ENCODE measurements around the gene FREY1.

Gene FREY1

DNA sequence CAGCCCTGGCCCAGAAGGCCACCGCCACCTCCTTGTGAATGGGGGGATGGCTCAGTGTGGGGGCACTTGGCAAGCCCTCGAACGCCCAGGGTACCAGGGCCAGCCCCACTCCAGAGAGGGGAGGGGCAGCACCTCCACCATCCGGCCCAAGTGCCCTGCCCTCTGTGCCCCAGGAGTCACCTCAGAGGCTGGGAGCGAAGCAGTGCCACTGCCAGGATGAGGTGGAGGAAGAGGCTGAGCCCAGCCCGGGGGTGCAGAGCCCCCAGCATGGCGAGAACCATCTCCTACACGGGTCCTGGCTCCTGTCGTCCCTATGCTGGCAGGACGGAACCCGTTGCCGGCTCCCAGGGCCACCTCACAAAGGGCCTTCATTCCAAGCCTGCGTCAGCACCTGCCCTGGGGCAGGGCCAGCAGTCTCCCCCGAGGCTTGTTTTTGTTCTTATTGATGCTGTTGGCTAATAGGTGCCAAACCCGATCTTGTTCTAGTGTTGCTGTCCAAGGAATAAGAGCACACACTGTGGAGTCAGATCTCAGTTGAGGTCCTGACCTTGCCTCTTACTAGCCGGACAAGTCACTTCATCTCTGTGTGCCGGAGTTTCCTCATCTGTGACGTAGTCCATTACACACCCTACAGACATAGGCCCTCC lies at the start of gene FREY1:
Gene FREY1, minus strand, starts transcription at position 307 of the 647 bp plus-strand sequence. Its CDS starts 26 bp downstream, at position 281.
- no peak for DNase-seq (ENCODE audit: low read depth in 3 of 3)

DNA sequence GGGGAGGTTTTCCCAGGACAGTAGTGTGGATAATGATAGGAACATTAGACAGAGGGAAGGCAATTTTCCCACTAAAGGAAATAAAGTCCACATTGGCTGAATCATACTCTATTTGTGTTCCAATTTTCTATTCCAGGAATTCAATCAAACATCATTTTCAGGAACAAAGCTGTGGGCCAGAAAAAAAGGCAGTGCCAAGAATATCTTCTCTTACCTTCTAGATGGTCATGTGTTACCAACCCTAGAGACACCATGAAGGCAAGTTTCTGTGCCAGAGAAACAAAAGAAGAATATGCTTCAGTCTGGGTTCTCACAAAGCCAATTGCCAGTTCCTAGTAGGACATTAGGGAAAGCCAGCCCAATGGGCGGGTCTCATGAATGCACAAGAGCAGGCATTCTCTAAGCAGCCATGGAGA lies 42.9 kb upstream of the FREY1 start:
- no peak for DNase-seq (ENCODE audit: low read depth in 3 of 3)

DNA sequence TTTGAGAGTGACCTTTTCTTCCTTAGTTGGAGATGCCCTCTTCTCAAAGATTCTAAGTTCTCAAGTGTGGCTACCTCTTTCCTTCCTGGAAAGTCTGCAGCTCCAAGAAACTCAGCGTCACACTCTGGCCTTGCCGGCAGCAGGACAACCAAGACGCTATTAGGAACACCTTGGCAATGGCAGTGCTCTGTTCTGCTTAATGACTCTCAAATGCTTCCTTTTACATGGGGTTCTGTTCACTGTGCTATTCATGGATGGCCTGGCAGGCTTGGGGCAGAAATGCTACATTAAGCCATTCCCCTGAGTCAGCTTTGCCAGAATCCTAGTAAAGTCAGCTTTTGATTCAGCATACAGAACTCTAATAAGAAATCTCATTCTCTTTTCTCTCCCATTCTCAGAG lies 41.3 kb upstream of the FREY1 start:
- DNase-seq (ENCODE audit: low read depth in 3 of 3) = no peak

GRCh38 chr11:45947885-45948284 lies 40.8 kb upstream of the FREY1 start:
- no peak for DNase-seq (ENCODE audit: low read depth in 3 of 3)

DNA sequence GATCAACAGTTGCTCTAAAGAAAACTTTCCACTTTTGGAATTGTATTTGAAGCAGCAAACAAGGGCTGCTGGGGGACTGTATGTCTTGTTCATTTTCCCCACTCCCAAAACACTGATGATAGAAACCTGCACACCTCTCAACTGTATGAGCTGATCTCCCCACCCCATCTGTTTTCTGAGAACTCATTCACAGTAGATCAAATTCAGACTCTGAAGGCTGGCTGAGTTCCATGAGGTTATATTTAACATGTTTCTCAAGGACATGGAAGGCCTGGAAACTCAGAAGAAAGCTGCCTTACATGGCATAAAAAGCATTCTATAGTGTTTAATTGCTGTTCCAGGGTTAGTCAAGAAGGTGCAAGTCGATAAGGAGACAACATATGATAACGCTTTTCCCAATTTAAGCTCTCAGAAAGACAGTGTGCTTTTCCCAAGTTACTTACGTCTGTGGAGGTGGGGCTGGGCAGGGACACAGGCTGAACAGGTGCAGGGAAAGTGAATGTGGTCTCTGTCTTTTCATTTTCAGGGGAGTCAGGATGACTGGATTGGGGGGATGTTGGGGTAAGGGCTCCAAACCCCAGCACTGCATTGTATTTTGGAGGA lies 38.4 kb upstream of the FREY1 start:
- DNase-seq (ENCODE audit: low read depth in 3 of 3) = no peak

DNA sequence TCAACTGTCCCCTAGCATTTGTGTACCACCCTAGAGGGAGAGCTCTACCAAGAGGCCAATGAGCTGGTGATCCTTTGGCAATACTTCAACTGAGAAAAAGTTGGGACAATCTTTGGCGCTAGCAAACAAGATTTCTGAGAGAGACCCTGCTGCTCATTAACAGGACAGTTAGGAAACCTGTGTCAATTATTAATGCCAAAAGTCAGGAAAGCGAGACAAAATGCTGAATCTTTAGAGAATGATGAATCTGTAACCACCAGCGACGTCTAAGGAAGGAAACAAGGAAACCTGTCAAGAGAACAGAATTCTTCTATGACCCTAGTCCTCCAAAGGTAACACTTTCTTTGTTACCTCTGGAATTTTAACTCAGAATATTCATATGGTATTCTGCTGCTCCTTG lies 35.3 kb upstream of the FREY1 start:
- no peak for DNase-seq (ENCODE audit: low read depth in 3 of 3)

DNA sequence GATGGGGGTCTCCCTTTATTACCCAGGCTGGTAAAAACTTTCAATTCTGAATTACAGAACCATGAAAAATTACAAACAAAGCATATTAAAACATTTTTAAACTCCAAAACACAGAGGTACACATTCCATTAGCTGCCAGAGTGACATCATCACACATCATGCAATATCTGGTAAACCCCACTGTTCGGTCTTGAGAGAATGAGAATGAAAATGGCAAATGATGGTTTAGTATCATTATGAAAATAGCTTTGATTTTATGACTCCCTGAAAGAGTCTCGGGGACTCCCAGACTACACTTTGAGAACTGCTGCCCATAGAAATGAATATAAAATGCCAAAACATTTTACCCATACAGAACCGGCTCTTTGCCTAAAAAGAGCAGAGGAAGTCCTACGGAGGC lies 34.2 kb upstream of the FREY1 start:
- no peak for DNase-seq (ENCODE audit: low read depth in 3 of 3)

DNA sequence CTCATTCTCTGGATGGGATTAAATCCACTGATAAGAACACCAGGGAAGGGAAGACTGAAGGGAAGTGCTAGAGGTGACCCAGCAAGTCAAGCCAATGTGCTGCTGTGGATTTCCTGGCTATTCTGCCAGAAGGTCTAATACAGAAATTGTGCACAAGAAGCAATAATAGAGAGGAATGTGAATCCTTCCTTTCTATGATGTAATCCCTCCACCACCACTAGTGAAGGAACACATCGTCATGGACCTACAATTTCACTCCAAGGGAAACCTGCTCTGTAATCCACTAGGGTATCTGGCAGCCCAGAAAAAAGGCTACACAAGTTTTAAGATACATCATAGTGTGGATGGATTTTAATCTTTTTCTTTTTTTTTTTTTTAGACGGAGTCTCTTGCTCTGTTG lies 32.8 kb upstream of the FREY1 start:
- DNase-seq (ENCODE audit: low read depth in 3 of 3) = no peak

DNA sequence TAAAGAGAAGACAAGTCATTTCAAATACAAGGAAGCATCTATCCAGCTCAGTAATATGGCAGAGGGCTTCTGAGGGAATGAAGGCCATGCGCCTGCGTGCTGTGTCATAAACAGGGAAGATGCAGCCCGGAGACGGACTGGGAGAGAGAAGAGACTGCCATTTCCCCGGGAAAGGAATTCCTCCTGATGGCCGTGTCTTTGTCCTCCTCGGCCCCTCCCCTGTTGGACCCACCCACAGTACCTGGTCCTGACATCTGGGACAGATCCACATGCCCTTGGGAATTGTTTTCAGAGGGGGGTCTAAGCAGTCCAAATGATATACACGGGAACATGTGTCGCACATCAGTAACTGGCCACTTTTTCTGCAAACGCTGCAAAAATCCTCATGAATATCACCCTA lies 30.8 kb upstream of the FREY1 start:
- no peak for DNase-seq (ENCODE audit: low read depth in 3 of 3)

DNA sequence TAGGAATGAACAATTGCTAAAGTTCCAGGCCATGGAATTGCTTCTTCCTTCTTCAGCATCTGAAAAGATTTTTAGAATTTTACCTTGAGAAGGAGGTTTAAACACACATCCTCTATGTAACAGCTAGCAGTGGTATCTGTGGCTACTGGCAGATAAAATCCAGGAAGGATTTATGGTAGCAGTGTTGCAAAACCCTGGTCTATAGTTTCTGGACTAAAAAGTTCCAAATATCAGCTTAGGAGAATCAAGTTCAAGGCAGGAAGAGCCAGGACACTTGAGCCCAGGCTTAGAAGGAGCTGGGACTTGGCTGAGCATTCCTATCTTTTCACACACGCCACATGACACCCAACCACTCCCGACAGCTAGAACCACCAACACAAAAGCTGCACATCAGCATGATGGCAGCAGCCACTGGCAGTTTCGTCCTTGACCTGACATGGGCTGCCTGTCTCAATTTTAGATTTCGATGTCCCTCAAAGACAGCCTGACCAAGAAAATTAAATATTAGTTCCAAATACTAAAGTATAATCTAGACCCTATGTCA lies 29.5 kb upstream of the FREY1 start:
- DNase-seq (ENCODE audit: low read depth in 3 of 3) = no peak

DNA sequence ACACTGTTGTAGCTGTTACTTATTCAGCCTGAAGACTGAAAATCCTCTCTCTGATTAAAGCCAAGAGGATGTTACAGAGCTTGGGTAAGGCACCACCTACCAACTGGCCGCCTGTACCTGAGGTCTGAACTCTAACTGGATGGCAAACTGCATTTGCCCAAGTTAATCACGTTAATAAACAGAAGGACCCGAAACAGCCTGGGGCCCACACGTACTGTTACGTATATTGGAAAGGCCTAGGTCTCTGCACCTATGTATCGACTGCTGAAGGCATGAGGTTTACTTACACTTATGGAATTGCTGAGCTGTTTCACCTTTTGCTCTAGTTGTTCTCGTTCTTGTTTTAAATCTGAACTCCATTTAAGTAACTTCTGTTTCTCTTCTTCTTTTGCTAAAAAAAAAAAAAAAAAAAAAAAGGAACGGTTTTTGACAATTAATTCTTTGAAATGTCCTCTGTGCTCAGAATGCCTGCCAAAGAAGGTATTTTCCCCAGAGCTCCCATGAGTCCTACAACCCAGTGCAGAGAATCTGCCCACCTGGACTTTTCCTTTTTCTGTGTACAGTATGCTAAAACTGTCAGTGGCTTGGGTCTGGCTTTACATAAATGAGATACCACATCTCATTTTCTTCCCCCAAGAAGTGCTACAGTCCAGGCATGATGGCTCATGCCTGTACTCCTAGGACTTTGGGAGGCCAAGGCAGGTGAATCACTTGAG lies 28.4 kb upstream of the FREY1 start:
- no peak for DNase-seq (ENCODE audit: low read depth in 3 of 3)

DNA sequence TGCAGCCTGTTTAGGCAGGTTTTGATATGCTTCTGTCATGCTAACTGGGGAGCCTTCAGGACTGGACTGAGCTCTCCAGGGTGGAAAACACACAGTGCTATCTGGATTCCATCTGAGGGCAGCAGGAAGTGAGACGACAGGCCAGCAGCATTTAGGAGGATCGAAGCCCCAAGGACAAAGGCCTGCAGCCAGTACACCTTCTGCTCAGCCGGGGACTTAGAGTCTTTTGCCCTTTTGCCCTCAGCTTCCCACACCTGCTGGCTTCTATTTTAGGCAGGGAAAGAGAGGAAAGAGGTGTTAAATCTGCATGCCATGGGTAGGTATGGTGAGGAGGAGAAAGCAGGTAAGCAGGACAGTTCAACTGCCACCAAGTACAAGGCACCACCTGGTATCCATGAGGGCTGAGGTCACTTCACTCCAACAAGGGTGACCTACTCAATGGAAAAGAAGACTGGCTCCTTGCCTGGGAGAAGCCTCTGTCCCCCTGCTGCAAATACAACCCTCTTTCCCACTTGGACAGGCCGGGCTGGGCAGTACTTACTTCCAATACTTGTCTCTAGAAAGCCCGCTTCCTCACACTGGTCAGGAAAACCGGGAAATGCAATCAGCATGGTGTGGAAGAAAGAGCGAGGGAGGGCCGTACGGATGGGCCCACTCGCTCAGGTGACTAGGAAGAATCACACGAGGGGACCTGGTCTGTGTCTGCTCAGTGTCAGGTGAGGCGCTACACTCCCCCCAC lies 27.7 kb upstream of the FREY1 start:
- DNase-seq (ENCODE audit: low read depth in 3 of 3) = no peak

DNA sequence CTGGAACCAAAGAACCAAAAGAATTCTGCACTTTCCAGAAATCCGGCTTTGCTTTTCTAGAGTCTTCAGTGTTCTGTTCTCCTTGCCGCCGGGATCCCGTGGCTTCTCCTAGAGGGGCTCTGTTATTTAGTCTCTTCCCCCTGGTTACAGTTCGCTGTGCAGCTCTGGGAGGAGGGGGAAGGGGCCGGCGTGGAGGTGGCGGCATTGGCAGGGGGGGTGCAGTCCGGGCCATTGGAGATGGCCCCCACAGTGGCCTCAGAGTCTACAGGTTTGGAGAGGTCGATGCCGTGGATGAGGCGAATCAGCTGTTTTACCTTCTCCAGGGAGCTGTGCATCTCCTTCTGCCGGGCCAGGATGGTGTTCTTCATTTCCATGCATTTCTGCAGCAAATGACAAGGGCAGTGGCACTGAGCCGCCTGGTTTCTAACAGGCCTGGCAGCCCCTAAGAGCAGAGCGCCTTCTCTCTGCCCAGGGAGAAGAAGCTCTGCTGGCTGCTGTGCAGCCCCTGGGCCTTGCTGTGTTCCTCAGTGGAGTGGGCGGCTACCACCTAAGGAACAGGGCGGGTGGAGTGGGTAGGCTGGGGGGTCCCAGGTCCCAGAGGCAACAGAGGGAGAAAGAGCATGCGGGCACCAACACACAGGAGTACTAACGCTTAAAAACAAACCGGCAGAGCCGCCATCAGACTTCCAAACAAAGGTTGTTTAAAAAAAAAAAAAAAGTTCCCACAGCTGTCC lies 26.9 kb upstream of the FREY1 start:
- no peak for DNase-seq (ENCODE audit: low read depth in 3 of 3)

GRCh38 chr11:45933131-45933831 lies 26.2 kb upstream of the FREY1 start:
- DNase-seq (ENCODE audit: low read depth in 3 of 3) = no peak

DNA sequence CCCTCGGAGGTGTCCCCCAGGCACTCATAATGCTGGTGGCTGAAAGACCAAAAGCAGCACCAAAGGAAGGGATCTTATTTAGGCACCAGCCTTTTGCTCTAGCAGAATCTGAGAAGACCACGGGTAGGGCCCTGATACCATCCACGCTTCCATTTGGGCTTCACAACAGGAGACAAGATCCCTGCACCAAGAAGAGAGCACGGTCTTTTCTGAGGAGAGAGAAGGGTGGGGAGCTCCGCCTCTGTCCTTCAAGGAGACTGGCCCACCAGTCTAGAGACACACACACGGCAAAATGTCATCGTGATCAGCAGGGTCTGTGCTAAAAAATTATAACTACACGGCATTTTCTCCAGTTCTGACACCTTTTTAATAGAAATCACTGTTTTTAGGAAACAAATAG lies 25.1 kb upstream of the FREY1 start:
- DNase-seq (ENCODE audit: low read depth in 3 of 3) = no peak

DNA sequence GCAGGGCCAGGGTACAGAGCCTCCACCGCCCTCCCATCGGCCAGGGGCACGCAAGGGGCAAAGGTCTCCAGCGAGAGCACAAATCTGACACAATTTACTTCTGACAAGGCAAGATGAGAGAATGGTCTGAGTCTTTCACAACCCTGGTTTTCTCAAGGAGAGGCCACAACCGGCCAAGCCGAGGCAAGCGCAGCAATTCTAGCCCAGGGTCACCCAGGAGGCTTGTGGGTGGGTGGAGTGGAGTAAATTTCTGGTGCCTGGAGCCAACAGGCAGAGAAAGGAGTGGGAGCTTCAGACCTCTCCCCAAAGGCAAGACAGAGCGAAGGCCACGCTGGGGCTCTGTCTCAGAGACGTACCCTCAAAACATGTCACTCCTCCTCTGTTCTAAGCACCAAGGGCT lies 24.7 kb upstream of the FREY1 start:
- DNase-seq (ENCODE audit: low read depth in 3 of 3) = no peak

- no peak for DNase-seq (ENCODE audit: low read depth in 3 of 3)
These were observed 24.0 kb upstream of the FREY1 start for GRCh38 chr11:45930951-45931570.

- no peak for DNase-seq (ENCODE audit: low read depth in 3 of 3)
These were observed 23.1 kb upstream of the FREY1 start for GRCh38 chr11:45930031-45930794.

DNA sequence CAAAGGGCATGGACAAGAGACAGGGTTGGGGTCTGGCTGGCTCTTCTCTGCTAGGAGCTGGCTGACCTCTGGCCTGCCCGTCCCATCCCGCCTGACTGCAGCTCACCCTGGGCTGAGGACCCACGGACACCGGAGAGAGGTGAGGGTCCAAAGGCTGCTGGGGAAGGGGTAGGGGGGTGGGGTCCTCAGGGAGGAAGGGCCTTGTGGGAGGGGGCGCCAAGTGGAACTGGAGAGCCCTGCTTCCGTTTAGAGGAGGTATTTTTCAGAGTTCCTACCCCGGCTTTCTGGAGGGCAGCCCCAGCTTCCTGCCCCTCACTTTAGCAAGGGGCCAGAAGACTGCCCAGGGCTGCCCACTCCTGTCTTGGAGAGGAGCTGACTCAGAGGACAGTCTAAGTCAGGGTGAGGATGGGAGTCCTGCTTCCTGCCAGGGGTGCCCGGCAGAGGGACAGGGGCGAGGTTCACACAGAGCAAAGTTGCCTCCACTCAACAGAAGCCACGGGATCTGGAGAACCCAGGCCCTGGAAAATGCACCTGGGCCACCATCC lies 22.5 kb upstream of the FREY1 start:
- DNase-seq (ENCODE audit: low read depth in 3 of 3) = no peak
